K562 (cell line): ENCODE results near the gene SLC20A1. TPM values are rescaled to one million over a fixed set of nuclear protein-coding genes. Genes with fewer than 3 reads are reported as not detected.

ENCODE experiments used
- AFF4 ChIP-seq: sonication (generic); formaldehyde crosslinking; IDR thresholded peaks from 2 replicates; pipeline ENCODE4 v1.8.0; 2023; ENCODE audit warnings: mild to moderate bottlenecking, missing genetic modification reagents
- ARNT ChIP-seq, 2 experiments: fragments of 450-650 bp; IDR thresholded peaks; 2 replicates each; pipeline ENCODE4 v1.6.1; 2016; ENCODE audit warnings: mild to moderate bottlenecking in 1 of 2
- BRD9 ChIP-seq: fragments of 450-650 bp; IDR thresholded peaks from 2 replicates; pipeline ENCODE4 v1.6.1; 2018; ENCODE audit warnings: low read depth; ENCODE audit not compliant: partially characterized antibody
- CC2D1A ChIP-seq: fragments of 450-650 bp; IDR thresholded peaks from 2 replicates; pipeline ENCODE4 v1.6.1; 2017; ENCODE audit warnings: mild to moderate bottlenecking
- CREBBP ChIP-seq: IDR thresholded peaks from one replicate; pipeline ENCODE4 v1.6.1; 2012; ENCODE audit warnings: low read depth, mild to moderate bottlenecking, control low read depth, inconsistent platforms, low read length
- FOSL1 ChIP-seq: fragments of 200-800 bp; sonication (Bioruptor generic); conservative IDR thresholded peaks from 2 replicates; pipeline ENCODE4 v1.6.1; 2016; ENCODE audit warnings: missing genetic modification characterization, missing compliant biosample characterization
- HOMEZ ChIP-seq: fragments of 250-450 bp; sonication (Bioruptor Pico); IDR thresholded peaks from 2 replicates; pipeline ENCODE4 v1.4.0; 2020; ENCODE audit warnings: mild to moderate bottlenecking, moderate library complexity
- KLF13 ChIP-seq: fragments of 450-650 bp; IDR thresholded peaks from 2 replicates; pipeline ENCODE4 v1.6.1; 2016; ENCODE audit warnings: missing genetic modification characterization, low read depth, mild to moderate bottlenecking, missing compliant biosample characterization, moderate library complexity, borderline replicate concordance
- NFE2 ChIP-seq: IDR thresholded peaks from 2 replicates; pipeline ENCODE4 v1.6.1; 2014; ENCODE audit warnings: antibody characterized with exemption, low read depth
- NR3C1 ChIP-seq: sonication (generic); formaldehyde crosslinking; IDR thresholded peaks from 2 replicates; pipeline ENCODE4 v1.8.1; 2022; ENCODE audit warnings: missing genetic modification reagents
- RBM14 ChIP-seq: fragments of 200-400 bp; formaldehyde crosslinking; IDR thresholded peaks from 2 replicates; pipeline ENCODE4 v1.6.1; 2018; ENCODE audit warnings: low read depth, mild to moderate bottlenecking, low read length, moderate library complexity, borderline replicate concordance; ENCODE audit not compliant: insufficient read depth
- SAP30 ChIP-seq: fragments of 200-600 bp; sonication (generic); IDR thresholded peaks from 2 replicates; pipeline ENCODE4 v1.6.1; 2012; ENCODE audit warnings: borderline replicate concordance, low read depth, mild to moderate bottlenecking, moderate library complexity, low read length, control low read depth, inconsistent platforms; ENCODE audit not compliant: insufficient read depth, poor library complexity, severe bottlenecking
- SMARCE1 ChIP-seq: fragments of 450-650 bp; IDR thresholded peaks from 2 replicates; pipeline ENCODE4 v1.7.1; 2016; ENCODE audit warnings: mild to moderate bottlenecking
- ZNF224 ChIP-seq: sonication (generic); formaldehyde crosslinking; IDR thresholded peaks from 2 replicates; pipeline ENCODE4 v1.8.0; 2022; ENCODE audit warnings: mild to moderate bottlenecking, missing genetic modification reagents
- ZNF316 ChIP-seq: fragments of 450-650 bp; IDR thresholded peaks from 2 replicates; pipeline ENCODE4 v1.6.1; 2016
- ZNF639 ChIP-seq, 2 experiments: fragments of 200-800 bp in 1 of 2; sonication (Bioruptor generic) in 1 of 2; sonication (generic) in 1 of 2; formaldehyde crosslinking in 1 of 2; IDR thresholded peaks in 1 of 2; conservative IDR thresholded peaks in 1 of 2; 2 replicates each; pipeline versions ENCODE4 v1.5.0 to v1.6.1; 2016 to 2020; ENCODE audit warnings: missing compliant biosample characterization in 1 of 2, missing genetic modification characterization in 1 of 2, missing genetic modification reagents in 1 of 2
- polyA plus RNA-seq, 8 experiments: library from polyadenylated mRNA; depleted of rRNA in 4 of 8; stranded (reverse) in 5 of 8; unstranded in 3 of 8; fragments of >200 nt; fragmentation: Nextera tagmentation in 2 of 8; fragmentation: Illumina TruSeq in 1 of 8; extraction: Ambion mirVana in 2 of 8; extraction: Trizol in 1 of 8; gene quantifications; 2 replicates each; pipeline versions ENCODE4 v1.2.1 to v1.2.3, GENCODE V29; 2011 to 2014; ENCODE audit warnings: inconsistent platforms in 1 of 8, missing spikeins in 1 of 8
- total RNA-seq, 7 experiments: library from RNA; depleted of rRNA in 6 of 7; stranded (reverse); fragments of >200 nt in 6 of 7; fragmentation: Illumina TruSeq in 2 of 7; extraction: Trizol in 2 of 7; gene quantifications; 2 replicates each; pipeline versions ENCODE4 v1.2.1 to v1.2.3, GENCODE V29; 2011 to 2021; ENCODE audit warnings: low replicate concordance in 1 of 7
- TF ChIP-seq, protein P1 (sequence below): fragments of 250-450 bp; sonication (Bioruptor Pico); IDR thresholded peaks from 2 replicates; pipeline ENCODE4 v1.9.0; 2021; ENCODE audit warnings: mild to moderate bottlenecking, inconsistent platforms

Gene SLC20A1
- total and polyA plus RNA-seq, 9 of the 15 experiments (the other 6 are each of a cell fraction or from before 2014, with no cell fraction given): 53.8 to 150 (median 74.7) TPM

GRCh38 chr2:112683550-112684414 lies 38.0 kb downstream of the SLC20A1 start (continued):
- TF ChIP-seq NFE2: 0 out of 2 replicates have a peak, but pooled peaks have one; percentile 27
- peak; percentile 21 for TF ChIP-seq BRD9
- peak; percentile 61 for TF ChIP-seq FOSL1 (tag)
- no peak for TF ChIP-seq HOMEZ (CRISPR knock-in tag)
- TF ChIP-seq RBM14: no peak
- TF ChIP-seq ZNF316: no peak
- TF ChIP-seq KLF13 (tag): no peak
- TF ChIP-seq SAP30: no peak
- peak; percentile 58 to 65; a peak in 2 of 4 replicates for TF ChIP-seq ARNT (IDR thresholded peaks at IDR 0.05)
- TF ChIP-seq ZNF639 (CRISPR knock-in tag; conservative IDR thresholded peaks at IDR 0.05 in 1 of 2, IDR thresholded peaks at IDR 0.05 in 1 of 2): no peak; a peak in 2 of 4 replicates
- TF ChIP-seq ZNF224 (CRISPR knock-in tag): no peak
- TF ChIP-seq AFF4 (CRISPR knock-in tag): no peak
- TF ChIP-seq SMARCE1: peak; percentile 90
- peak; percentile 87; the same call in 1 of the 2 replicates for TF ChIP-seq CC2D1A
- TF ChIP-seq NR3C1 (CRISPR knock-in tag): no peak
- TF ChIP-seq, protein P1, sequence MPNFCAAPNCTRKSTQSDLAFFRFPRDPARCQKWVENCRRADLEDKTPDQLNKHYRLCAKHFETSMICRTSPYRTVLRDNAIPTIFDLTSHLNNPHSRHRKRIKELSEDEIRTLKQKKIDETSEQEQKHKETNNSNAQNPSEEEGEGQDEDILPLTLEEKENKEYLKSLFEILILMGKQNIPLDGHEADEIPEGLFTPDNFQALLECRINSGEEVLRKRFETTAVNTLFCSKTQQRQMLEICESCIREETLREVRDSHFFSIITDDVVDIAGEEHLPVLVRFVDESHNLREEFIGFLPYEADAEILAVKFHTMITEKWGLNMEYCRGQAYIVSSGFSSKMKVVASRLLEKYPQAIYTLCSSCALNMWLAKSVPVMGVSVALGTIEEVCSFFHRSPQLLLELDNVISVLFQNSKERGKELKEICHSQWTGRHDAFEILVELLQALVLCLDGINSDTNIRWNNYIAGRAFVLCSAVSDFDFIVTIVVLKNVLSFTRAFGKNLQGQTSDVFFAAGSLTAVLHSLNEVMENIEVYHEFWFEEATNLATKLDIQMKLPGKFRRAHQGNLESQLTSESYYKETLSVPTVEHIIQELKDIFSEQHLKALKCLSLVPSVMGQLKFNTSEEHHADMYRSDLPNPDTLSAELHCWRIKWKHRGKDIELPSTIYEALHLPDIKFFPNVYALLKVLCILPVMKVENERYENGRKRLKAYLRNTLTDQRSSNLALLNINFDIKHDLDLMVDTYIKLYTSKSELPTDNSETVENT (CRISPR knock-in tag): no peak
- TF ChIP-seq CREBBP: no peak
